BLaER1 (cell line): ENCODE data around the gene SOX5.

Experiments used
- H3K27ac ChIP-seq: shearing (Covaris generic); formaldehyde crosslinking; 2 replicates; pipeline ENCODE4 v1.8.1; 2022
- H3K27me3 ChIP-seq: shearing (Covaris generic); formaldehyde crosslinking; 2 replicates; pipeline ENCODE4 v1.8.1; 2022
- H3K36me3 ChIP-seq: shearing (Covaris generic); formaldehyde crosslinking; 2 replicates; pipeline ENCODE4 v1.8.1; 2022
- H3K4me1 ChIP-seq: shearing (Covaris generic); formaldehyde crosslinking; 2 replicates; pipeline ENCODE4 v1.8.1; 2022
- H3K4me2 ChIP-seq: shearing (Covaris generic); formaldehyde crosslinking; 2 replicates; pipeline ENCODE4 v1.8.1; 2022
- H3K4me3 ChIP-seq: shearing (Covaris generic); formaldehyde crosslinking; 2 replicates; pipeline ENCODE4 v1.8.1; 2022
- H3K9ac ChIP-seq: shearing (Covaris generic); formaldehyde crosslinking; 2 replicates; pipeline ENCODE4 v1.8.1; 2022
- H3K9me3 ChIP-seq: shearing (Covaris generic); formaldehyde crosslinking; 2 replicates; pipeline ENCODE4 v1.8.1; 2022
- H4K20me1 ChIP-seq: shearing (Covaris generic); formaldehyde crosslinking; 2 replicates; pipeline ENCODE4 v1.8.1; 2022
- Cebpa-rat ChIP-seq: shearing (Covaris generic); IDR thresholded peaks from 2 replicates; pipeline ENCODE4 v1.8.1; 2022

The SOX5 gene

DNA sequence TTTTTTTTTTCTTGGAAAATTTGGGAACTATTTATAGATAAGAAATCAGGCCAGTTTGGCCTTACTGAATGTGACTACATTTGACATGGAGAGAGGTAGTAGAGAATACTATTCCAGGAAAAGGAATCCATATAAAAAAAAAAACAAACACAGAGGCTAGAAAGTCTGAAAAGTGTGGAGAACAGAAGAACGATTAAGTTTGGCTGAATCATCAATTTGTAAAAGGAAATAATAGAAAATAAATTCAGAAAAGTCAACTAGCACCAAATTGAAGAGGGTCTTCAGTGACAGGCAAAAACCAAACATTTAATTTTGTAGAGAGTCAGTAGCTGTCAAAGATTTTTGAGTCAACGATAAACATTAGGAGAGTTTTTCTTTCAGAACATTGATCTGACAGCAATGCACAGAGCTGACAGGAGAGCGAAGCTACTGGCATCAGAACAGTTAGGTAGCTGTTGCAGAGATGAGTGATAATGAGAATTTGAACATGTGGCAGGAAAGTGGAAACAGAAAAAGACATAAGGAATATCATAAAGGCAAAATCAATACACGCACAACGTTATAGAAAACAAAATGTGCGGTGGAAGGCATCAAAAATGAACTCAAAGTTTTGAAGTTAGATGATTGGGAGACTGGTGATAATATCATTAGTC is 241.2 kb downstream of the SOX5 start:
- Histone ChIP-seq H3K4me1 (no peaks in the 10 kb centered on the region), H3K9me3 (no peaks in the 10 kb centered on the region), H3K4me3 (no peak overlapping the region), H3K4me2 (no peak overlapping the region), H3K36me3 (no peaks in the 10 kb centered on the region), H3K9ac (no peak overlapping the region), H4K20me1 (no peaks in the 10 kb centered on the region), H3K27ac (no peak overlapping the region), H3K27me3 (no peaks in the 10 kb centered on the region)
- TF ChIP-seq Cebpa-rat = no peak

DNA sequence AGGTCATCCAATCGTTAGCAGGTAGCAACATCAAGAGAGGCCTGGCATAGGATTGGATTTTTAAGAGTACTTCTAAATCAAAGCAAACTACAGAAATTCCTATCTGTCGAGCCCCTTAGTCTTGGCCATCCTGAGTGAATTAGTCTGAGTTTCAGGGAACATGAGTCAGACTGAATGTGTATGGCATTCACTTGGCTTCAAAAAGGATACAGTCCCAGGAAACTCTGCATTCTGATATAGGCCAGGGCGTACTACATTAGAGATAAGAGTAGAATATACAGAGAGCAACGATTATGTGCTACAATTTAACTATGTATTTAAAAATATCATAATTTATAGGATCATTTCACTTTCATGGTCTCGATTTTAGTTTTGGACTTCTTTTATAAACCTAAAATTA is 242.2 kb downstream of the SOX5 start:
- no peak overlapping the region for H3K9ac ChIP-seq
- H3K9me3 ChIP-seq = no peaks in the 10 kb centered on the region
- H3K4me1 ChIP-seq = no peaks in the 10 kb centered on the region
- no peaks in the 10 kb centered on the region for H3K27me3 ChIP-seq
- H3K27ac ChIP-seq = no peak overlapping the region
- H3K36me3 ChIP-seq = no peaks in the 10 kb centered on the region
- H3K4me3 ChIP-seq = no peak overlapping the region
- H4K20me1 ChIP-seq = no peaks in the 10 kb centered on the region
- no peak overlapping the region for H3K4me2 ChIP-seq
- TF ChIP-seq Cebpa-rat = no peak

DNA sequence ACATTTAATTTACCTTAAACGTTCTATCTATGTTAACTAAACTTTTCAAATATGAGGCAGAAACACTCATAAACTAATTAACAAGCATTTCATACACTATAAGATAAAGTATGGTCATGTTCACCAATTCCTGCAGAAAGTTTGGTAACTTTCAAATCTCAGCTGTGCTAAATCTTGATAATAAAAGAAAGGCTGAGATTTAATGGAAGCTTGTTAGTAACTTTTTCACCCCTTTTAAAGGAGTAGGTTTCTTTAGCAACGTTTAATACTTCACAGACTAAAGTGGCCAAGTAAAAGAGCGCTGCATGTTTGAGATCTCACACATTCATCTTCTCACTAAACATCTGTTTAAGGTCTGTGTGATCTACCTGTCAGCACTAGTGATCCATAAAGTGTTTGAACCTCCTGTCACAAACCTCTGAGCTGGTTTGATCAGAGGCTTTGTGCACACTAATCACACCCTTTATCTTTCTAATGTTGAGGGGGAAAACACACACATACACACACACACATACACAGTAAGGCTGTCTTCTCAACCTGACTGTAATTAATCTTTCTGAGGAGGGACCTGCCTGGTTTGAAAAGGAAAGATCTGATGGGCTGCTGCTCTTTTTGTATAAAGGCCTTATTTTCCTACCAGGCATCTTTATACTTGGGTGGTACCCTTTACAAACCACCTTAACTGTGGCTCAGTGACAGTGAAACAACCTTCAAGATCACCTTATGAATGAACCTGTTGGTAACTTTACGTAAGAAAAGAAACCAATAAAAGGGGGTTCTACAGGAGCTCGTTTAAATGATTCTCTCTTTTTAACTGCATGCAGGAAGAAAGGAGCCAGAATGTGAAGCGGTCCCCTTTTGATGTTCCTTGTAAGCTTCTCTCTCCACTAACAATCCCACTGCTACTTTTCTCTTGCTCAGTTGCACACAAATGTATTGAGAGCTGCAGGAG is 244.2 kb downstream of the SOX5 start:
- Histone ChIP-seq H3K36me3 (no peaks in the 10 kb centered on the region), H3K9me3 (no peaks in the 10 kb centered on the region), H3K9ac (no peak overlapping the region), H3K27me3 (no peaks in the 10 kb centered on the region), H3K4me2 (no peak overlapping the region), H4K20me1 (no peaks in the 10 kb centered on the region), H3K4me3 (no peak overlapping the region), H3K4me1 (no peaks in the 10 kb centered on the region), H3K27ac (no peak overlapping the region)
- TF ChIP-seq Cebpa-rat = no peak

DNA sequence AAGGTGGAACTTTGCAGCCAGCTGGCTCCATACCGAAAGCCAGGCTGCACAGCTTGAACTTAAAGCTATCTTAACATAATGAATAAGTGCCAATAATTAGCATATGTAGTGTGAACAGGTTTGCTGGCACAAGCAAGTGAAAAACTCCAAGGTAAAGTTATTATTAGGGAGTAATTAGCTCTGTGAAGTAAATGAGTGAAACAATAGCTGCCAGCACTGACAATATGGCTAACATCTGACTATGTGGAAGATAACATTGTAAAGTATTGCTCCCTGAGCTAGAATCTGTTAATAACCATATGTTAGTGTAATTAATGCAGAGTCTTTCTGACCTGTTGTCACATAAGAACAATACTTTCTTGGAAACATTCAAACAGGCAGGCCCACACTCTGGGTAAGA is 246.4 kb downstream of the SOX5 start:
- Histone ChIP-seq H3K27ac (no peak overlapping the region), H4K20me1 (no peaks in the 10 kb centered on the region), H3K4me2 (no peak overlapping the region), H3K4me1 (no peaks in the 10 kb centered on the region), H3K9ac (no peak overlapping the region), H3K27me3 (no peaks in the 10 kb centered on the region), H3K36me3 (no peaks in the 10 kb centered on the region), H3K9me3 (no peaks in the 10 kb centered on the region), H3K4me3 (no peak overlapping the region)
- no peak for TF ChIP-seq Cebpa-rat

DNA sequence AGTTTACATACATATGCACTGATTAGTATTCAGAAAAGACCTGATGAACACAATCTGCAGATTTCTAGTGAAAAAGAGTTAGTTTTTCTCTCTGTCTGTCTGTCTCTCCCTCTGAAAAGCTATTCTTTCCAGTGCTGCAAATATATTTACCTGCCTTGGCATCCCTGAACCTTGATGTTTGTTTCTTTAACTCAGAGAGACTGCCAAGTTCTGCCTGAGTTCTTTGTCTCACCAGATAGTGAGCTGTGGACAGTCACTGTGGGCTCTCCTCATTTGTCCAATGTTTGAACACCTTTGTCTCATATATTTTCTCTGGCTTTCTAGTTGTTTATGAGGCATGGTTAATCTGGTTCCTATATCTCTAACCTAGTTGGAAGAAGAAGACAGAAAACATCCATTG is 250.4 kb downstream of the SOX5 start:
- no peaks in the 10 kb centered on the region for H4K20me1 ChIP-seq
- no peak for TF ChIP-seq Cebpa-rat
- no peak overlapping the region for H3K9ac ChIP-seq
- no peaks in the 10 kb centered on the region for H3K9me3 ChIP-seq
- H3K27me3 ChIP-seq = no peaks in the 10 kb centered on the region
- no peak overlapping the region for H3K4me2 ChIP-seq
- H3K27ac ChIP-seq = no peak overlapping the region
- no peaks in the 10 kb centered on the region for H3K4me1 ChIP-seq
- no peak overlapping the region for H3K4me3 ChIP-seq
- H3K36me3 ChIP-seq = no peaks in the 10 kb centered on the region

DNA sequence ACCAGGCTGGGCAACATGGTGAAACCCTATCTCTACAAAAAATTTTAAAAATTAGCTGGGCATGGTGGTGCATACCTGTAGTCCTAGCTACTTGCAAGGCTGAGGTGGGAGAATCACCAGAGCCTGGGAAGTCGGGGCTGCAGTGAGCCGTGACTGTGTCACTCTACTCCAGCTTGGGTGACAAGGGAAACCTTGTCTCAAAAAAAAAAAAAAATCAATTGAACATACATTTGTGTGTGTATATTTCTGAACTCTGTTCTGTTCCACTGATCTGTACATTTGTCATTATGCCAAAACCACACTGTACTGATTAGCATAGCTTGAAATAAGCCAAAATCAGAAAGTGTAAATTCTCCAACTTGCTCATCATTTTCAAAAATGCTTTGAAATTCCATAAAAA is 254.6 kb downstream of the SOX5 start:
- no peak overlapping the region for H3K9ac ChIP-seq
- no peak for TF ChIP-seq Cebpa-rat
- no peaks in the 10 kb centered on the region for H4K20me1 ChIP-seq
- H3K27me3 ChIP-seq = no peaks in the 10 kb centered on the region
- no peak overlapping the region for H3K27ac ChIP-seq
- no peaks in the 10 kb centered on the region for H3K36me3 ChIP-seq
- no peak overlapping the region for H3K4me3 ChIP-seq
- H3K9me3 ChIP-seq = no peaks in the 10 kb centered on the region
- H3K4me1 ChIP-seq = no peaks in the 10 kb centered on the region
- no peak overlapping the region for H3K4me2 ChIP-seq

DNA sequence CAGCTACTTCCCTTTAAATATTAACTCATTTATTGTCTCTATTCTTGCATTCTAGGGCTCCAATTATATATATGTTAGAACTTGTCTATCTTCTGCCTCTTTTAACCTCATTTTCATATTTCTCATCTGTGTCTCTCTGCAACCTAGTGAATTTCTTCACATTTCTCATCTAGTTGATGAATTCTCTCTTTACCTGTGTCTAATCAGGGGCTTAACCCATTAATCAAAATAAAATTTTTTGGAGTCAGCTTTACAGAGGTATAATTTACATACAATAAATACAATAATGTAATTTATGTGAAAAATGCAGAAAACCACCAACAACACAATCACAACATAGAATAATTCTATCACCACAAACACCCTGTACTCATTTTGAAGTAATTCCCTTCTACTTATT is 255.2 kb downstream of the SOX5 start:
- no peak overlapping the region for H3K4me3 ChIP-seq
- no peak for TF ChIP-seq Cebpa-rat
- no peak overlapping the region for H3K9ac ChIP-seq
- no peak overlapping the region for H3K27ac ChIP-seq
- H3K36me3 ChIP-seq = no peaks in the 10 kb centered on the region
- H3K4me1 ChIP-seq = no peaks in the 10 kb centered on the region
- H3K4me2 ChIP-seq = no peak overlapping the region
- H4K20me1 ChIP-seq = no peaks in the 10 kb centered on the region
- no peaks in the 10 kb centered on the region for H3K27me3 ChIP-seq
- H3K9me3 ChIP-seq = no peaks in the 10 kb centered on the region

DNA sequence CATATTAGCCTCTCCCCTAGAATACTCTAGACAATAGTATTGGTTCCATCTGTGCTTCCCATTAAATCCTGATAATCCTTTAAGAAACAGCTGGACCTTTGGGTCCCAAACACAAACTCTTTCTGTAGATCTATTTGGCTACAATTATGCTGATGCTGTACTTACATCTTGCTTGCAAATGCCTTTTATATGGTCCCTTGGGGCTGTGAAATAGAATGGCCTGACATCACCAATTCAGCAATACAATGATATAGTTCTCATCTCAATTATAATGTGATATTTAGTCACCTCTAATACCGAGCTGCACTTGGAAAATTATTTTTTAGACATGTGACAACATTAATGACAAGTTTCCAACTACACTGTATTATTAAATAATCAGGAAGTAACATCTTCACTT is 261.5 kb downstream of the SOX5 start:
- TF ChIP-seq Cebpa-rat = no peak
- H3K4me1 ChIP-seq = no peaks in the 10 kb centered on the region
- no peaks in the 10 kb centered on the region for H4K20me1 ChIP-seq
- H3K27me3 ChIP-seq = no peaks in the 10 kb centered on the region
- H3K4me2 ChIP-seq = no peak overlapping the region
- no peaks in the 10 kb centered on the region for H3K36me3 ChIP-seq
- H3K9me3 ChIP-seq = no peaks in the 10 kb centered on the region
- no peak overlapping the region for H3K9ac ChIP-seq
- no peak overlapping the region for H3K27ac ChIP-seq
- no peak overlapping the region for H3K4me3 ChIP-seq

DNA sequence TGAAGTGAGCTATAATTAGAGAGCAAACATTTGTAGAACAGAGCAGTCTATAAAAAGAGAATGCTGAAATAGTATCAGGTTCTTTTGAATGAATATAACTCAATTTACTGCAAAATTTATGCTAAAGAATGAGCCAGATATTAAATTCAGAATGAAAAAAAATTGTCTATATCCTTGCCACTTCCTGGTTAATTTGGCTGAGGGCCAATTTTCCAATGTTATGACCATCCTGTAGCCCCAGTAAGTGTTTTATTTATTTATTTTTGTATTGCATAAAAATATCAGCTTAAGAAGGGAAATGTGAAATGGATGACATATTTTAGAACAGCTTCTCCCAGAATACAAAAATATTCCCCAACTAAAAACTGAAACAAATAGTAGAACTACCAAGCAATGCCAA is 263.4 kb downstream of the SOX5 start:
- Histone ChIP-seq H3K36me3 (no peaks in the 10 kb centered on the region), H4K20me1 (no peaks in the 10 kb centered on the region), H3K4me3 (no peak overlapping the region), H3K9me3 (no peaks in the 10 kb centered on the region), H3K9ac (no peak overlapping the region), H3K27me3 (no peaks in the 10 kb centered on the region), H3K27ac (no peak overlapping the region), H3K4me2 (no peak overlapping the region), H3K4me1 (no peaks in the 10 kb centered on the region)
- TF ChIP-seq Cebpa-rat = no peak

DNA sequence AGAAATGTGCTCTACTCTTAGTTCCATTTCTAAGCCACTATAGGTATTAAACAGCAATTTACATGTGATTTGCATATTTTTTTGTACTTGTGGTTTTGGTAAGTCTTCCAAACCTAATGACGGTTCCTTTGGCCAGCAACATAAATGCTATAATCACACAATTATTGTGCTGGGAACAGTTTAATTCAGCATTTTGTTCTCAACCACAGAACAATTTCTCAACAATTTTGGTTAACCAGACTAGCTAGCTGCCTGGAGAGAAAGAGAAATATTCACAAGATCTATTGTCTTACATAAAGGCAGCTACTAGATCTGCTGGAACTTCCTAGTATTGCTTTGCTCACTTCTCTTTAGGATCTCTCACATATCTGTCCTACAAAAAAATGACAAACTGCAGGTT is 265.3 kb downstream of the SOX5 start:
- Histone ChIP-seq H3K4me2 (no peak overlapping the region), H3K27me3 (no peaks in the 10 kb centered on the region), H3K9me3 (no peaks in the 10 kb centered on the region), H3K36me3 (no peaks in the 10 kb centered on the region), H3K27ac (no peak overlapping the region), H3K4me3 (no peak overlapping the region), H4K20me1 (no peaks in the 10 kb centered on the region), H3K9ac (no peak overlapping the region), H3K4me1 (no peaks in the 10 kb centered on the region)
- no peak for TF ChIP-seq Cebpa-rat
